Fibroblast of mammary gland (primary cell): Measurements from ENCODE around the gene SPAG4.

Experiments
- DNase-seq: peaks from one replicate; pipeline ENCODE4 v3.0.0-alpha.2; 2010; ENCODE audit warnings: low read depth
- H3K4me3 ChIP-seq: 2 replicates; pipeline ENCODE4 v1.5.1; 2011; ENCODE audit warnings: low read depth, mild to moderate bottlenecking, low read length, moderate library complexity; ENCODE audit not compliant: control insufficient read depth
- CTCF ChIP-seq: conservative IDR thresholded peaks from 2 replicates; pipeline ENCODE4 v1.5.1; 2011; ENCODE audit warnings: low read depth, low read length, inconsistent platforms; ENCODE audit not compliant: control insufficient read depth, insufficient read depth

The SPAG4 gene

DNA sequence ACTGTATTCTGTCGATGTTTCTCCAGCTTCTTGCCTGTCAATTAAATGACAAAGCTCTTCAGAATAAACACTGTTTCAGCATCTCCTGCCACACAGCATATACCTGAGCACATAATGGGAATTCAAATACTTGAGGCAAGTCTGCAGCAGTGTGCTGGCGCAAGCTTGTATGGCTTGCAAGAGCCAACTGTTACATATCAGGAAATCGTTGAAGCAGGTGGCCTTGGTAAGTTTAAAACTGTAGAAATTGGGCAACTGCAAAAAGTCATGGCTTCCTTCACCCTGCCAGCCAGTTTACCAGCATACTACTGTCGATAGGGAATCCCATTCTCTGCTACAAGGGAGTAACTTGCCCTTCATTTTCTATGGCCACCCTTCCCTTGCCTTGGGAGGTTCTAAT is 26.1 kb downstream of the SPAG4 start:
- H3K4me3 ChIP-seq, result no peak overlapping the region
- DNase-seq, result no peak
- no peak for TF ChIP-seq CTCF

DNA sequence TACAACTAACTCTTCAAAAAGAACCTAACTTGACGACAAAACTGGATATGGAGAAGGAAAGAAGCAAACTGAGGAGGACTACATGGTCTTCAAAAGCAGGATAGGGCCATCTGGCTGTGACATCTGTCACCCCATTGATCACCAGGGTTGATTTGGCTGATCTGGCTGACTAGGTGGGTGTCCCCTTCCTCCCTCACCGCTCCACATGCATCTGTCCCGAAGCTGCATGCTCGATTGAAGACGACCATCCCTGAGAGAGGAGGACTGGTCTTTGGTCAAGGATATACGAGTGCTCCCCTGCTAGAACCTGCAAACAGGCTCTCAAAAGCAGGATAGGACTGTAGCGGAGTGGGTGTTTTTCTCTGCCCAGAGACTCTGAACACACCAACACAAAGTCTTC is 27.4 kb downstream of the SPAG4 start:
- H3K4me3 ChIP-seq, result no peak overlapping the region
- DNase-seq, result no peak
- TF ChIP-seq CTCF, result no peak

GRCh38 chr20:35644806-35645205 is 29.2 kb downstream of the SPAG4 start:
- no peak overlapping the region for H3K4me3 ChIP-seq
- no peak for DNase-seq
- TF ChIP-seq CTCF, result no peak

- H3K4me3 ChIP-seq, result no peak overlapping the region
- no peak for TF ChIP-seq CTCF
- DNase-seq, result peak; percentile 19
Observed at GRCh38 chr20:35648836-35649235, 33.2 kb downstream of the SPAG4 start.

- no peak for TF ChIP-seq CTCF
- no peak overlapping the region for H3K4me3 ChIP-seq
- DNase-seq, result no peak
Observed at GRCh38 chr20:35650632-35651031, 35.0 kb downstream of the SPAG4 start.

GRCh38 chr20:35651958-35652357 is 36.3 kb downstream of the SPAG4 start:
- H3K4me3 ChIP-seq, result no peak overlapping the region
- no peak for DNase-seq
- TF ChIP-seq CTCF, result no peak
